SK-N-SH (cell line): ENCODE data around the gene ESYT3. TPM values are rescaled to one million over a fixed set of nuclear protein-coding genes. Genes with fewer than 3 reads are reported as not detected.
"Not testable (repeated sequence)": the region's sequence is repeated elsewhere in the genome, so short reads cannot be mapped to it uniquely, and the experiment has no call there.

Experiments used
- CTCF ChIA-PET: fragments of 300-600, 350-600 bp; formaldehyde crosslinking; extraction: SDS; loops from one replicate; lab custom pipeline; 2021; lab: Yijun Ruan, JAX
- POLR2A ChIA-PET: fragments of 350-600 bp; sonication (Branson Sonifier 250); formaldehyde crosslinking; extraction: SDS; loops from one replicate; lab custom pipeline; 2020; ENCODE audit warnings: antibody characterized with exemption, inconsistent platforms; lab: Yijun Ruan, JAX
- DNase-seq: peaks from one replicate; pipeline ENCODE4 v3.0.0; 2012
- H2AFZ ChIP-seq: fragments of 200-600 bp; sonication (generic); 2 replicates; pipeline ENCODE4 v1.8.1; 2016; ENCODE audit warnings: antibody characterized with exemption, mild to moderate bottlenecking, low read depth
- H3F3A ChIP-seq: fragments of 200-600 bp; sonication (generic); replicated peaks from 2 replicates; pipeline ENCODE3; 2016; ENCODE audit warnings: antibody characterized with exemption, mild to moderate bottlenecking; ENCODE audit not compliant: insufficient read depth
- H3K27ac ChIP-seq, 2 experiments: fragments of 200-500 bp in 1 of 2; fragments of 200-600 bp in 1 of 2; sonication (Bioruptor generic) in 1 of 2; sonication (generic), shearing (Covaris generic) in 1 of 2; 2 replicates each; pipeline versions ENCODE4 v1.5.1 to v1.6.1; 2014 to 2016; ENCODE audit warnings: low read depth in 2 of 2, inconsistent platforms in 1 of 2, low read length in 1 of 2, mild to moderate bottlenecking in 1 of 2, mixed read lengths in 1 of 2
- H3K27me3 ChIP-seq: fragments of 200-600 bp; sonication (generic), shearing (Covaris generic); 2 replicates; pipeline ENCODE4 v1.6.1; 2016; ENCODE audit warnings: mixed run types; ENCODE audit not compliant: insufficient read depth
- H3K36me3 ChIP-seq, 2 experiments: fragments of 200-500 bp in 1 of 2; fragments of 200-600 bp in 1 of 2; sonication (Bioruptor generic) in 1 of 2; sonication (generic) in 1 of 2; replicated peaks in 1 of 2; 2 replicates each; pipeline versions ENCODE3 to v1.5.1; 2014 to 2016; ENCODE audit warnings: low read length in 1 of 2, mild to moderate bottlenecking in 1 of 2; ENCODE audit not compliant: insufficient read depth in 2 of 2, control insufficient read depth in 1 of 2
- H3K4me1 ChIP-seq, 2 experiments: fragments of 200-500 bp in 1 of 2; fragments of 200-600 bp in 1 of 2; sonication (Bioruptor generic) in 1 of 2; sonication (generic), shearing (Covaris generic) in 1 of 2; 2 replicates each; pipeline versions ENCODE4 v1.5.1 to v1.6.1; 2014 to 2016; ENCODE audit warnings: low read depth in 1 of 2, low read length in 1 of 2, mixed run types in 1 of 2; ENCODE audit not compliant: insufficient read depth in 2 of 2, control insufficient read depth in 1 of 2
- H3K4me2 ChIP-seq: fragments of 200-600 bp; sonication (generic), shearing (Covaris generic); 2 replicates; pipeline ENCODE4 v1.6.1; 2017; ENCODE audit warnings: mixed run types
- H3K4me3 ChIP-seq, 2 experiments: fragments of 200-500 bp in 1 of 2; fragments of 200-600 bp in 1 of 2; sonication (Bioruptor generic) in 1 of 2; sonication (generic), shearing (Covaris generic) in 1 of 2; 2 replicates each; pipeline versions ENCODE4 v1.5.1 to v1.8.1; 2014 to 2016; ENCODE audit warnings: low read depth in 2 of 2, inconsistent platforms in 1 of 2, low read length in 1 of 2, mild to moderate bottlenecking in 1 of 2, mixed read lengths in 1 of 2, moderate library complexity in 1 of 2
- H3K79me2 ChIP-seq: fragments of 200-600 bp; sonication (generic); 2 replicates; pipeline ENCODE4 v1.8.1; 2017; ENCODE audit warnings: mild to moderate bottlenecking; ENCODE audit not compliant: insufficient read depth
- H3K9ac ChIP-seq: fragments of 200-600 bp; sonication (generic); 2 replicates; pipeline ENCODE4 v1.6.1; 2017; ENCODE audit warnings: mixed run types
- H3K9me2 ChIP-seq: fragments of 200-600 bp; sonication (generic); 2 replicates; pipeline ENCODE4 v1.6.1; 2017; ENCODE audit warnings: mixed run types
- H3K9me3 ChIP-seq: fragments of 200-600 bp; sonication (generic); 2 replicates; pipeline ENCODE4 v1.6.1; 2017; ENCODE audit warnings: mixed run types, mild to moderate bottlenecking, moderate library complexity
- H4K20me1 ChIP-seq: fragments of 200-600 bp; sonication (generic); 2 replicates; pipeline ENCODE4 v1.6.1; 2017; ENCODE audit warnings: mild to moderate bottlenecking, mixed run types; ENCODE audit not compliant: insufficient read depth
- FOXJ3 ChIP-seq: sonication (generic); formaldehyde crosslinking; IDR thresholded peaks from 2 replicates; pipeline ENCODE4 v1.5.1; 2020; ENCODE audit warnings: mild to moderate bottlenecking, missing genetic modification reagents
- GATA2 ChIP-seq: sonication (generic); formaldehyde crosslinking; IDR thresholded peaks from 2 replicates; pipeline ENCODE4 v1.5.0; 2020; ENCODE audit warnings: mild to moderate bottlenecking, missing genetic modification reagents
- MXI1 ChIP-seq: IDR thresholded peaks from 2 replicates; pipeline ENCODE4 v1.6.1; 2012; ENCODE audit warnings: mild to moderate bottlenecking, low read depth, low read length, improper control_type of control experiment
- NRF1 ChIP-seq: IDR thresholded peaks from 2 replicates; pipeline ENCODE4 v1.6.1; 2012; ENCODE audit warnings: low read depth, mild to moderate bottlenecking, low read length
- RAD21 ChIP-seq: IDR thresholded peaks from 2 replicates; pipeline ENCODE4 v1.6.1; 2012; ENCODE audit warnings: mild to moderate bottlenecking, low read length
- REST ChIP-seq: IDR thresholded peaks from 2 replicates; pipeline ENCODE4 v1.6.1; 2012; ENCODE audit warnings: mild to moderate bottlenecking, low read depth, low read length, moderate library complexity
- USF2 ChIP-seq: fragments of 150-350 bp; IDR thresholded peaks from 2 replicates; pipeline ENCODE4 v1.6.1; 2017; ENCODE audit warnings: antibody characterized with exemption, low read length, low read depth, borderline replicate concordance
- YY1 ChIP-seq: IDR thresholded peaks from 2 replicates; pipeline ENCODE4 v1.4.0; 2012; ENCODE audit warnings: low read depth, mild to moderate bottlenecking
- ZBTB33 ChIP-seq: IDR thresholded peaks from 2 replicates; pipeline ENCODE4 v1.4.0; 2012; ENCODE audit warnings: low read depth, borderline replicate concordance
- WGBS: methylation state at CpG from one replicate; pipeline ENCODE4 v1.1.6; 2017; ENCODE audit warnings: low lambda C conversion rate; 5-methylcytosine and 5-hydroxymethylcytosine counted together
- polyA plus RNA-seq, 3 experiments: library from polyadenylated mRNA; depleted of rRNA; stranded (reverse); fragments of >200 nt; gene quantifications; 2 replicates each; pipeline ENCODE4 v1.2.3, GENCODE V29; 2012
- TF ChIP-seq, protein P1 (sequence below): fragments of 150-350 bp; IDR thresholded peaks from 2 replicates; pipeline ENCODE4 v1.6.1; 2016; ENCODE audit warnings: mild to moderate bottlenecking, low read depth, low read length
- TF ChIP-seq, protein P2 (sequence below): IDR thresholded peaks from 2 replicates; pipeline ENCODE4; 2012
- TF ChIP-seq, protein P3 (sequence below): fragments of 200-600 bp; sonication (generic); IDR thresholded peaks from 2 replicates; pipeline ENCODE4 v1.6.1; 2017; ENCODE audit warnings: antibody characterized with exemption, mild to moderate bottlenecking, moderate library complexity

The ESYT3 gene
- polyA plus RNA-seq, 1 of the 3 experiments (the other 2 are of a cell fraction): 0.33 TPM

DNA sequence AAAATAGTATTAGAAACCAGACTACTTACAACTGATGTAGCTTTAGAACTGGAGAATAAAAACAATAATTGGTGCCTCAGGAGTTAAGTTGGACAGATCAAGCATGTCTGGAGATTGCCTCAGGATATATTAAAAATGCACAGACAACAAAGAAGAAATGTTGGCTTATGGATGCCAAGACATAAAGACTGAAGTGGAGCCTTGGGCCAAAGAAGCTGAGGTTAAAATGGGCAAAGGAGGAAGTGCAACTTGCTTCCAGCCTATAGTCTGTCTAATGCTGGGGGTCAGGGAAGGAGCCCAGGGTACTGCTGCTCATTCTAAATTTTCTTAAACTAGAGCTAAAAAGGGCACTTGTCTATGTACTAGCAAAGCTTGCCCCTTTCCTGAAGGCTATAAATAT, 77.5 kb downstream of the ESYT3 start (continued):
- TF ChIP-seq, protein P1, sequence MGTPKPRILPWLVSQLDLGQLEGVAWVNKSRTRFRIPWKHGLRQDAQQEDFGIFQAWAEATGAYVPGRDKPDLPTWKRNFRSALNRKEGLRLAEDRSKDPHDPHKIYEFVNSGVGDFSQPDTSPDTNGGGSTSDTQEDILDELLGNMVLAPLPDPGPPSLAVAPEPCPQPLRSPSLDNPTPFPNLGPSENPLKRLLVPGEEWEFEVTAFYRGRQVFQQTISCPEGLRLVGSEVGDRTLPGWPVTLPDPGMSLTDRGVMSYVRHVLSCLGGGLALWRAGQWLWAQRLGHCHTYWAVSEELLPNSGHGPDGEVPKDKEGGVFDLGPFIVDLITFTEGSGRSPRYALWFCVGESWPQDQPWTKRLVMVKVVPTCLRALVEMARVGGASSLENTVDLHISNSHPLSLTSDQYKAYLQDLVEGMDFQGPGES: no peak
- TF ChIP-seq, protein P2, sequence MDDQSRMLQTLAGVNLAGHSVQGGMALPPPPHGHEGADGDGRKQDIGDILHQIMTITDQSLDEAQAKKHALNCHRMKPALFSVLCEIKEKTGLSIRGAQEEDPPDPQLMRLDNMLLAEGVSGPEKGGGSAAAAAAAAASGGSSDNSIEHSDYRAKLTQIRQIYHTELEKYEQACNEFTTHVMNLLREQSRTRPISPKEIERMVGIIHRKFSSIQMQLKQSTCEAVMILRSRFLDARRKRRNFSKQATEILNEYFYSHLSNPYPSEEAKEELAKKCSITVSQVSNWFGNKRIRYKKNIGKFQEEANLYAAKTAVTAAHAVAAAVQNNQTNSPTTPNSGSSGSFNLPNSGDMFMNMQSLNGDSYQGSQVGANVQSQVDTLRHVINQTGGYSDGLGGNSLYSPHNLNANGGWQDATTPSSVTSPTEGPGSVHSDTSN: no peak

GRCh38 chr3:138513090-138513843, 78.9 kb downstream of the ESYT3 start:
- Histone ChIP-seq H3K4me2 (no peak overlapping the region), H4K20me1 (no peaks in the 10 kb centered on the region), H3K9me3 (no peaks in the 10 kb centered on the region), H3K79me2 (no peaks in the 10 kb centered on the region), H2AFZ (no peak overlapping the region), H3K27me3 (no peaks in the 10 kb centered on the region), H3F3A (no peaks in the 10 kb centered on the region), H3K9ac (no peak overlapping the region), H3K27ac (no peak overlapping the region), H3K4me1 (peaks cover 0 to 3% of the 10 kb centered on the region in 2 experiments; a peak in 1 of 4 replicates), H3K36me3 (no peaks in the 10 kb centered on the region), H3K4me3 (no peak overlapping the region), H3K9me2 (no peaks in the 10 kb centered on the region)
- CTCF ChIA-PET: interaction anchor here (1.1 to 1.8 kb wide), 4 partner anchors 12 to 403 kb away, joined by 3 to 8 read pairs (median 4); no protein-coding TSS in a partner anchor
- TF ChIP-seq MXI1 (no peak), ZBTB33 (no peak), REST (no peak), GATA2 (no peak), RAD21 (no peak), FOXJ3 (CRISPR knock-in tag) (no peak), USF2 (no peak), NRF1 (no peak), YY1 (no peak)
- TF ChIP-seq, protein P2: no peak
- TF ChIP-seq, protein P3, sequence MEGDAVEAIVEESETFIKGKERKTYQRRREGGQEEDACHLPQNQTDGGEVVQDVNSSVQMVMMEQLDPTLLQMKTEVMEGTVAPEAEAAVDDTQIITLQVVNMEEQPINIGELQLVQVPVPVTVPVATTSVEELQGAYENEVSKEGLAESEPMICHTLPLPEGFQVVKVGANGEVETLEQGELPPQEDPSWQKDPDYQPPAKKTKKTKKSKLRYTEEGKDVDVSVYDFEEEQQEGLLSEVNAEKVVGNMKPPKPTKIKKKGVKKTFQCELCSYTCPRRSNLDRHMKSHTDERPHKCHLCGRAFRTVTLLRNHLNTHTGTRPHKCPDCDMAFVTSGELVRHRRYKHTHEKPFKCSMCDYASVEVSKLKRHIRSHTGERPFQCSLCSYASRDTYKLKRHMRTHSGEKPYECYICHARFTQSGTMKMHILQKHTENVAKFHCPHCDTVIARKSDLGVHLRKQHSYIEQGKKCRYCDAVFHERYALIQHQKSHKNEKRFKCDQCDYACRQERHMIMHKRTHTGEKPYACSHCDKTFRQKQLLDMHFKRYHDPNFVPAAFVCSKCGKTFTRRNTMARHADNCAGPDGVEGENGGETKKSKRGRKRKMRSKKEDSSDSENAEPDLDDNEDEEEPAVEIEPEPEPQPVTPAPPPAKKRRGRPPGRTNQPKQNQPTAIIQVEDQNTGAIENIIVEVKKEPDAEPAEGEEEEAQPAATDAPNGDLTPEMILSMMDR: no peak
- POLR2A ChIA-PET: no interaction called here
- DNase-seq: no peak
- 85% methylated on average over 2 of the region's 2 CpGs for WGBS

DNA sequence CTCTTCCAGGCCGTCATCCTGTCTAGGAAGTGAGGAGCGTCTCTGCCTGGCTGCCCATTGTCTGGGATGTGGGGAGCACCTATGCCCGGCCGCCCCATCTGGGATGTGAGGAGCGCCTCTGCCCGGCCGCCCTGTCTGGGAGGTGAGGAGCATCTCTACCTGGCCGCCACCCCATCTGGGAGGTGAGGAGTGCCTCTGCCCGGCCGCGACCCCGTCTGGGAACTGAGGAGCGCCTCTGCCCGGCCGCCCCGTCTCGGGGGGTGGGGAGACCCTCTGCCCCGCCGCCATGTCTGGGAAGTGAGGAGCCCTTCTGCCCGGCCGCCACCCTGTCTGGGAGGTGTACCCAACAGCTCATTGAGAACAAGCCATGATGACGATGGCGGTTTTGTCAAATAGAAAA, 87.0 kb downstream of the ESYT3 start:
- DNase-seq, POLR2A ChIA-PET, H2AFZ ChIP-seq, H4K20me1 ChIP-seq, CTCF ChIA-PET, H3K9me2 ChIP-seq, H3K4me2 ChIP-seq, H3K4me1 ChIP-seq, H3K27me3 ChIP-seq, H3K36me3 ChIP-seq, H3K4me3 ChIP-seq, H3K9ac ChIP-seq, H3K9me3 ChIP-seq, H3F3A ChIP-seq, H3K79me2 ChIP-seq, H3K27ac ChIP-seq: not testable (repeated sequence)
- 93% methylated on average over 14 of the region's 23 CpGs for WGBS
